Omental fat pad (tissue), 4 donors: ENCODE data around the gene PPFIA4. TPM values are rescaled to one million over a fixed set of nuclear protein-coding genes. Genes with fewer than 3 reads are reported as not detected.

Experiments used
- ATAC-seq: fragments of 150-250 bp; one replicate; pipeline ENCODE4 v1.9.1; 2016; ENCODE audit warnings: mild to moderate bottlenecking, moderate library complexity; ENCODE audit not compliant: low FRiP score
- DNase-seq: peaks from one replicate; pipeline ENCODE4 v3.0.0-alpha.2; 2019; ENCODE audit warnings: low spot score
- CTCF ChIP-seq, 3 donors: fragments of 450-650 bp; IDR thresholded peaks; one replicate each; pipeline ENCODE4 v1.5.1; 2016 to 2017; ENCODE audit warnings: antibody characterized with exemption in 3 of 3, mild to moderate bottlenecking in 3 of 3, moderate library complexity in 2 of 3
- total RNA-seq, 4 donors: library from RNA; depleted of rRNA; stranded (reverse); fragments of >200 nt; gene quantifications; one replicate each; pipeline ENCODE4 v1.1.0, GENCODE V29; 2016

The PPFIA4 gene
- total RNA-seq, 4 donors from 2014 or later = 0.72 to 1.4 (median 1.2) TPM; not detected in 1

- DNase-seq (no peak), ATAC-seq (no peak)
- TF ChIP-seq CTCF (IDR thresholded peaks at IDR 0.05) = no peak
Measured at GRCh38 chr1:203103216-203103615, 76.9 kb downstream of the PPFIA4 start.

GRCh38 chr1:203103829-203104495, 77.7 kb downstream of the PPFIA4 start:
- no peak for TF ChIP-seq CTCF (IDR thresholded peaks at IDR 0.05)
- ATAC-seq = no peak
- DNase-seq = no peak

- TF ChIP-seq CTCF (IDR thresholded peaks at IDR 0.05) = no peak
- DNase-seq (no peak), ATAC-seq (no peak)
Measured at GRCh38 chr1:203104789-203105390, 78.6 kb downstream of the PPFIA4 start.

- DNase-seq (no peak), ATAC-seq (no peak)
- no peak for TF ChIP-seq CTCF (IDR thresholded peaks at IDR 0.05)
Measured at GRCh38 chr1:203112475-203112874, 86.2 kb downstream of the PPFIA4 start.

- no peak for DNase-seq
- no peak for ATAC-seq
- TF ChIP-seq CTCF (IDR thresholded peaks at IDR 0.05) = no peak
Measured at GRCh38 chr1:203113308-203113707, 87.0 kb downstream of the PPFIA4 start.

GRCh38 chr1:203114202-203114601, 87.9 kb downstream of the PPFIA4 start:
- no peak for DNase-seq
- TF ChIP-seq CTCF (IDR thresholded peaks at IDR 0.05) = no peak
- no peak for ATAC-seq
